PC-9 (cell line): ENCODE measurements around the gene P2RY8.

Experiments
- CTCF ChIP-seq: fragments of 200-600 bp; sonication (generic); conservative IDR thresholded peaks from 2 replicates; pipeline ENCODE4 v1.6.1; 2017; ENCODE audit warnings: mixed run types, antibody characterized with exemption, mild to moderate bottlenecking, moderate library complexity
- EZH2 ChIP-seq: fragments of 200-600 bp; sonication (generic); IDR thresholded peaks from 2 replicates; pipeline ENCODE4 v1.8.0; 2017; ENCODE audit warnings: antibody characterized with exemption, low read depth

GRCh38 chrX:1440506-1440905 lies 96.5 kb downstream of the P2RY8 start:
- no peak for TF ChIP-seq CTCF
- no peak for TF ChIP-seq EZH2
